Activated CD4-positive, alpha-beta T cell treated with anti-CD3 and anti-CD28 coated beads, Interleukin-2, amount 10 ng/mL, durations not matched to agents 7 days and 5 days (primary cell): Measurements from ENCODE around the gene CDK5RAP2. TPM values are rescaled to one million over a fixed set of nuclear protein-coding genes. Genes with fewer than 3 reads are reported as not detected.

ENCODE experiments used
- CTCF ChIA-PET: fragments of 350-600 bp; sonication (Branson Sonifier 250); formaldehyde crosslinking; loops from one replicate; lab custom pipeline; 2021; ENCODE audit warnings: antibody characterized with exemption; lab: Charles Lee
- POLR2A ChIA-PET: fragments of 350-600 bp; sonication (Branson Sonifier 250); formaldehyde crosslinking; loops from one replicate; lab custom pipeline; 2021; ENCODE audit warnings: antibody characterized with exemption; lab: Charles Lee
- DNase-seq: peaks from one replicate; pipeline ENCODE4 v3.0.0-alpha.2; 2020
- H3K27ac Mint-ChIP-seq: one replicate; pipeline ENCODE4 v1.8.0; 2021; ENCODE audit warnings: mild to moderate bottlenecking, moderate library complexity, mixed read lengths
- H3K27me3 Mint-ChIP-seq: one replicate; pipeline ENCODE4 v1.8.0; 2021; ENCODE audit warnings: mixed read lengths
- H3K36me3 Mint-ChIP-seq: one replicate; pipeline ENCODE4 v1.8.0; 2021; ENCODE audit warnings: low read depth, mixed read lengths
- H3K4me1 Mint-ChIP-seq: one replicate; pipeline ENCODE4 v1.8.0; 2021; ENCODE audit warnings: mixed read lengths
- H3K4me3 Mint-ChIP-seq: one replicate; pipeline ENCODE4 v1.8.0; 2021; ENCODE audit warnings: mild to moderate bottlenecking, moderate library complexity, mixed read lengths
- H3K9me3 Mint-ChIP-seq: one replicate; pipeline ENCODE4 v1.8.0; 2021; ENCODE audit warnings: mixed read lengths
- total RNA-seq, 2 experiments: library from RNA; stranded (reverse); gene quantifications; one replicate each; pipeline ENCODE4 v1.2.3, GENCODE V29; 2021

Gene CDK5RAP2
- total RNA-seq, 2 experiments from 2014 or later = 103 to 105 TPM

DNA sequence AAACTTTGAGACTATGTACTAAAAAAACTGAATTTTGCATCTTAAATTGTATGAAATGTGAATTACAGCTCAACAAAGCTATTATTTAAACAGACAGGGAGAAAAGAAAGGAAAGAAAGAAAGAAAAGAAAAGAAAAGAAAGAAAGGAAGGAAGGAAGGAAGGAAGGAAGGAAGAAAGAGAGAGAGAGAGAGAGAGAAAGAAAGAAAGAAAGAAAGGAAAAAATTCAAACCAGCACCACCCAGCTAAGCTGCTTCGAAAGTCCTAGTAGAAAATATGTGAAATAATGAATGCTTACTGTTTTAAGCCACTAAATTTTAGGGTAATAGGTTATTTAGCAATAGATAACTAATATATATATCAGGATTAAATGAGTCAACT lies 31.7 kb upstream of the CDK5RAP2 start:
- peaks cover 3% of the 10 kb centered on the region for H3K36me3 Mint-ChIP-seq
- no peaks in the 10 kb centered on the region for H3K9me3 Mint-ChIP-seq
- no peak for DNase-seq
- no peak overlapping the region for H3K4me3 Mint-ChIP-seq
- ChIA-PET POLR2A (interaction anchor here (0.6 kb wide), 1 partner anchor 244 kb away, joined by 3 read pairs; no protein-coding TSS in a partner anchor), CTCF (interaction anchor here (1.2 to 1.6 kb wide), 2 partner anchors 8 to 18 kb away, joined by 3 to 7 read pairs; no protein-coding TSS in a partner anchor)
- H3K27me3 Mint-ChIP-seq = no peaks in the 10 kb centered on the region
- no peak overlapping the region for H3K27ac Mint-ChIP-seq
- H3K4me1 Mint-ChIP-seq = no peaks in the 10 kb centered on the region

DNA sequence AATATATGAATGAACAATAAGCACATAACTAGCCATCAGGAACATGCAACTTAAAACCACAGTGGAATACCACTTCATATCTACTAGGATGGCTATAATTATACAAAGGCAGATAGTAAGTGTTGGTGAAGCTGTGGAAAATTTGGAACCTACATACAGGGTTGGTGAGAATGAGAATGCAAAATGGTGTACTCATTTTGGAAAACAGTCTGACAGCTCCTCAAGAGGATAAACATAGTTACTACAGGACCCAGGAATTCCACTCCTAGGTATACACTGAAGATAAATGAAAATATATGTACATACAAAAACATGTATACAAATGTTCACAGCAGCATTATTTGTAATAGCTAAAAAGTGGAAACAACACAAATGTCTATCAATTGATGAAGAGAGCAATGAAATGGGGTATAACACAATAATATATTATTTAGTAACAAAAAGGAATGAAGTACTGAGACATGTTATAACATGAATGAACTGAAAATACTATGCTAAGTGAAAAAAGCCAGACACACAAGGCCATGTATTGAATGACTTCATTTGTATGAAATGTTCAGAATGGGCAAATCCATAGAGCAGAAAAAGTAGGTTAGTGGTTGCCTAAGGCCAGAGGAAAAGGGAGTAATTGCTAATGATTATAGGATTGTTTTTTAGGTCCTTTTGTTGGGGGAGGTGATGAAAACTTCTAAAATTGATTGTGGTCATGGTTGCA lies 31.2 kb upstream of the CDK5RAP2 start:
- peaks cover 3% of the 10 kb centered on the region for H3K36me3 Mint-ChIP-seq
- H3K4me1 Mint-ChIP-seq = no peaks in the 10 kb centered on the region
- no peak for DNase-seq
- H3K4me3 Mint-ChIP-seq = no peak overlapping the region
- CTCF ChIA-PET = interaction anchor here (1.2 to 1.6 kb wide), 2 partner anchors 9 to 17 kb away, joined by 3 to 7 read pairs; no protein-coding TSS in a partner anchor
- no peak overlapping the region for H3K27ac Mint-ChIP-seq
- H3K9me3 Mint-ChIP-seq = no peaks in the 10 kb centered on the region
- no peaks in the 10 kb centered on the region for H3K27me3 Mint-ChIP-seq
- POLR2A ChIA-PET = interaction anchor here (0.6 kb wide), 1 partner anchor 244 kb away, joined by 3 read pairs; no protein-coding TSS in a partner anchor

DNA sequence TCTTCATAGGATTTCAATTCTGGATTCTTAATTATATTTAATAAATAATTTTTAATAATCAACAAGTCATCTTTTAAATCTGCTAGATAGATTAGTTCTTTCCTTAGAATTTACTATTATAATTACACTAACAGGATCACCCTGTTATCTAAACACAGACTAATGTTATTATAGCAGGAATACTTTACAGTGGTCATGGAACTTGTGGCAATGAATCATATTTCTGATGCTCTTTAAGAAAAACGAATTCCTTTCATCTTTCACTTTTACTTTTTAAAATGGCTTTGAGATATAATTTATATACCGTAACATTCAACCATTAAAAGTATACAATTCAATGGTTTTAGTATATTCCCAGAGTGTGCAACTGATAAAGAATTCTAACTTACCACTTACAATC lies 29.7 kb upstream of the CDK5RAP2 start:
- H3K27me3 Mint-ChIP-seq = no peaks in the 10 kb centered on the region
- no peaks in the 10 kb centered on the region for H3K9me3 Mint-ChIP-seq
- ChIA-PET POLR2A (no interaction called here), CTCF (no interaction called here)
- H3K4me1 Mint-ChIP-seq = no peaks in the 10 kb centered on the region
- no peak overlapping the region for H3K4me3 Mint-ChIP-seq
- DNase-seq = no peak
- H3K27ac Mint-ChIP-seq = no peak overlapping the region
- peaks cover 6% of the 10 kb centered on the region for H3K36me3 Mint-ChIP-seq

DNA sequence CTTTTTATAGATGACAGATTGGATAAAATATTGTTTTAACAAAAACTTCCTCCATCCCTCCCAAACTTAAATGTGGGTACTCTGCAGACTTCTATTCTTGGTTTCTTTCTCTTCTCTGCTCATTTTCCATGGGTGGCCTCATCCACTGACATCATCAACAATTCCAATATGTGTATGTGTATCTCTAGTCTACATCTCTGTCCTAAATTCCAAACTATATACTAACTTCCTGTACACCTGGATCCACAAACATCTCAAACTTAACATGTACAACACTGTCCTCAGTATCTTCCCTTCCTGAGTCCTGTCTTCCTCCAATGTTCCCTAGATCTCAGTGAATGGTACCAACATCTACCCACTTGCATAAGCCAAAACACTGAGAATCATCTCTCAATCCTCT lies 28.5 kb upstream of the CDK5RAP2 start:
- H3K27ac Mint-ChIP-seq = no peak overlapping the region
- H3K36me3 Mint-ChIP-seq = peaks cover 6% of the 10 kb centered on the region
- no peak for DNase-seq

DNA sequence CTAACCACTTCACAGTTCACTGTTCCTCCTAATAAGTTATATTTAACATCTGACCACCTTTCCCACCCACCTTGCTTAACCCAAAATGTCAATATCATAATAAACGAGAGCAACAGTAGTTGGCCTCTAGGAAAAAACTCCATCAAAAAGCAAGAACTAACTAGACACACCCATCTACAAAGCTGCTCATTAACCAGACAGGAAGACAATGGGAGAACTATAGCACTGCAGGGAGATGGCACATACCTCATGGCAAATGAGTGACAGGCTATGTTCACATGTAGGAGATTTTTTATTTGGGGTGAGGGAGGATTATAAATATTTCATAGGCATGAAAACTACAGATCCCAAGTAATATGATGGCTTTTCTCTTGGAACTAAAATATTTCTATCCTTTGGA lies 23.6 kb upstream of the CDK5RAP2 start:
- no peak for DNase-seq
- Mint-ChIP-seq H3K27ac (no peak overlapping the region), H3K36me3 (peaks cover 6% of the 10 kb centered on the region), H3K4me1 (peaks cover 2% of the 10 kb centered on the region), H3K9me3 (no peaks in the 10 kb centered on the region), H3K4me3 (no peak overlapping the region), H3K27me3 (no peaks in the 10 kb centered on the region)
- CTCF ChIA-PET = interaction anchor here (0.7 kb wide), 1 partner anchor 9 kb away, joined by 3 read pairs; no protein-coding TSS in a partner anchor
- POLR2A ChIA-PET = no interaction called here

More for the DNA sequence above, 28.5 kb upstream of the CDK5RAP2 start:
- POLR2A ChIA-PET = no interaction called here
- Mint-ChIP-seq H3K9me3 (no peaks in the 10 kb centered on the region), H3K4me3 (no peak overlapping the region), H3K4me1 (no peaks in the 10 kb centered on the region), H3K27me3 (no peaks in the 10 kb centered on the region)
- CTCF ChIA-PET = interaction anchor here (1.0 kb wide), 1 partner anchor 26 kb away, joined by 5 read pairs; no protein-coding TSS in a partner anchor

DNA sequence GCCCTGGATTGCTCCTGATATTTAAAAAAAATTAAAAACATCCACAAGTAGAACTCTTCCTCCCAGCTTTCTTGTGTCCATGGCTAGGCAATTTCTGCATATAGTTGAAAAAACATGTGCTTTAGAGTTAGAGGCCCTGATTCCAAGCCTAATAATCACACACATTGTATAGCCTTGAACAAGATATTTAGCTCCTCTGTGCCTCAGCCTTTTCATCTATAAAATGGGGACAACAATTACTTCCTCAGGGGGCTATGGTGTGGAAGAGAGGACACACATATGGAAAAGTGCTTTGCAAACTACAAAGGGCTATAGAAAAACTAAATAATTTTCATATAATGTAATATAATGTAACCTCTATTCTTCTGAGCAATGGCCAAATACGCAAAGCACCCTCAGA lies 23.0 kb upstream of the CDK5RAP2 start:
- Mint-ChIP-seq H3K9me3 (no peaks in the 10 kb centered on the region), H3K27me3 (no peaks in the 10 kb centered on the region), H3K27ac (no peak overlapping the region), H3K36me3 (peaks cover 6% of the 10 kb centered on the region), H3K4me3 (no peak overlapping the region), H3K4me1 (peaks cover 2% of the 10 kb centered on the region)
- CTCF ChIA-PET = interaction anchor here (0.7 kb wide), 1 partner anchor 10 kb away, joined by 3 read pairs; no protein-coding TSS in a partner anchor
- no peak for DNase-seq
- POLR2A ChIA-PET = no interaction called here

DNA sequence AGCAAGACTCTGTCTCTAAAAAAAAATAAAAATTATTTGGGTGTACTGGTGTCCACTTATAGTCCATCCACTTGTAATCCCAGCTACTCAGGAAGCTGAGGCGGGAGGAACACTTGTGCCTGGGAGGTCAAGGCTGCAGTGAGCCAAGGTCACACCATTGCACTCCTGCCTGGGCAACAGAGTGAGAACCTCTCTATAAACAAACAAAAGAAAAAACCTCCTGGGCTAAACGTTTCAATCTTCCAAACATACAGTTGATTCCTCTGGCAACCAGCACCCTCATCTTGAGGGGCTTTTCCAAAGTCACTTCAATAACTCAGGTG lies 13.9 kb upstream of the CDK5RAP2 start:
- no peak overlapping the region for H3K4me3 Mint-ChIP-seq
- H3K27ac Mint-ChIP-seq = no peak overlapping the region
- ChIA-PET CTCF (interaction anchor here (0.6 to 2.0 kb wide), 3 partner anchors 12 to 620 kb away, joined by 3 to 7 read pairs (median 4); no protein-coding TSS in a partner anchor), POLR2A (no interaction called here)
- H3K4me1 Mint-ChIP-seq = peaks cover 1% of the 10 kb centered on the region
- no peaks in the 10 kb centered on the region for H3K9me3 Mint-ChIP-seq
- no peaks in the 10 kb centered on the region for H3K36me3 Mint-ChIP-seq
- no peak for DNase-seq
- H3K27me3 Mint-ChIP-seq = no peaks in the 10 kb centered on the region

DNA sequence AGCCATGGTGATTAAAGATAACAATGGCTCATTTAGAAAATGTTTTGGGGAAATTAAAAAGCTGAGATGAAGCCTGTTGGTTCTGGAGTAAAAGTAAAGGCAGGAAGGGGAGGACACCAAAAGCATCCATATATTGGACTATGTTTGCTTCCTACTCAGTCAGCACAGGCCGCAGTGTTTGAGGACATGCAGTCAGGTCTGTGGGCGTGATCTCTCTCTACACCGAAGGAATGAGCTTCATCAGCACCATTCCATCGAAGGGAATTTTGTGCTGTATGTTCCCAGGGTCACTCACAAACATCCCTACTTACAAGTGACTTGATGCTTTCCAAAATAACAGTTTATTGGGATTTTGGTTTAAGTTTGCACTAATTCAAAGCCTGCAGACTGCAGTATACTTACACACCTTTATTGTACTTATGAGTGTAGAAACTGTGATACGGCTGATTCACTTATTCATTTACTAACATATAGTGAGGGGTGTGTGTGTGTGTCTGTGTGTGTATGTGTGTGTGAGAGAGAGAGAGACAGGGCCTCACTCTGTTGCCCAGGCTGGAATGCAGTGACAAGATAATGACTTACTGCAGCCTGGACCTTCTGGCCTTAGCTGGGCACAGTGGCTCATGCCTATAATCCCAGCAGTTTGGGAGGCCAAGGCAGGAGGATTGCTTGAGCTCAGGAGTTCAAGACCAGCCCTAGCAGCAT lies 13.4 kb upstream of the CDK5RAP2 start:
- Mint-ChIP-seq H3K27me3 (no peaks in the 10 kb centered on the region), H3K36me3 (no peaks in the 10 kb centered on the region), H3K4me1 (no peaks in the 10 kb centered on the region), H3K27ac (no peak overlapping the region), H3K9me3 (no peaks in the 10 kb centered on the region), H3K4me3 (no peak overlapping the region)
- no peak for DNase-seq
- POLR2A ChIA-PET = no interaction called here
- CTCF ChIA-PET = interaction anchor here (0.6 to 2.0 kb wide), 2 partner anchors 18 to 619 kb away, joined by 3 to 7 read pairs; no protein-coding TSS in a partner anchor

DNA sequence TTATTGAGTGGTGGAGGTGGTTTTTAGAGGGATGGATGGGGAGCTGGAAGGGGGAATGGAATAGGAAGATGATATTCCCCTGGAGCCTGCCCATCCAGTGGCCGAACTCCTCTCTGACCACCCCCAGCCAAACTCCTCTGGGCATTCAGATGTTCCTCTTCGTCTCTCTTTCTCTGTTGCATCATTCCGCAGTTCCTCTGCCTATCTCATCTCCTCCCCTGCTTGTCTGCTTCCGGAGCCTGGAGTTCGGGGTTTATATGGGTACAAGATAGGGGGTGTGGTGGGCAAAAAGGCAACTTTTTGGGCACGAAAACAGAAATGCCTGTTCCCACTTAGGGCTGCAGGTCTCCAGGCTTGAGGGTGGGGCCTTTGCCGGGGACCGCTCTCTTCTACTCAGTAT lies 12.2 kb upstream of the CDK5RAP2 start:
- Mint-ChIP-seq H3K4me3 (no peak overlapping the region), H3K27me3 (peaks cover 2% of the 10 kb centered on the region), H3K9me3 (no peaks in the 10 kb centered on the region), H3K4me1 (no peaks in the 10 kb centered on the region), H3K36me3 (no peaks in the 10 kb centered on the region), H3K27ac (no peak overlapping the region)
- DNase-seq = no peak
- CTCF ChIA-PET = interaction anchor here (0.6 kb wide), 1 partner anchor 173 kb away, joined by 3 read pairs; no protein-coding TSS in a partner anchor
- POLR2A ChIA-PET = no interaction called here

DNA sequence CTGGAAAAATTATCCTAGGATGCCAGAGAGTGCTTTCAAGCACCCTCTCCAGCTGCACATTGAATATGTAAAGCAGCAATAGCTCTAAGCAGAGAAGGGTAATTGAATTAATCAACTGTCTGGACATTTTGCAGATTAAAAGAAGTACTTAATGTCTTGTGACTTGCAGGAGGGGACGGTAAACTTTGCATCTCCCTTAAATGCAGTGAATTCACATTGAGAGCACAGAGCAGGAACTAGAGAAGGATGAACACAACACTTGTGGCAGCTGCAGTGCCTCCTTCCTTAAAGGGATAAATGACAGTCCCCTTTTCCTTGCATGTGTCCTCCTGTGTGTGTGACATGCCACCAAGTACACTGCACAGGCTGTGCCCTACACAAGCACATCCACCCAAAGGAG lies 7.4 kb upstream of the CDK5RAP2 start:
- no peak for DNase-seq
- H3K9me3 Mint-ChIP-seq = no peaks in the 10 kb centered on the region
- ChIA-PET POLR2A (no interaction called here), CTCF (interaction anchor here (1.5 kb wide), 1 partner anchor 42 kb away, joined by 3 read pairs; no protein-coding TSS in a partner anchor)
- no peaks in the 10 kb centered on the region for H3K36me3 Mint-ChIP-seq
- H3K4me3 Mint-ChIP-seq = no peak overlapping the region
- peaks cover 3% of the 10 kb centered on the region for H3K27me3 Mint-ChIP-seq
- H3K4me1 Mint-ChIP-seq = peaks cover 16% of the 10 kb centered on the region
- H3K27ac Mint-ChIP-seq = no peak overlapping the region

DNA sequence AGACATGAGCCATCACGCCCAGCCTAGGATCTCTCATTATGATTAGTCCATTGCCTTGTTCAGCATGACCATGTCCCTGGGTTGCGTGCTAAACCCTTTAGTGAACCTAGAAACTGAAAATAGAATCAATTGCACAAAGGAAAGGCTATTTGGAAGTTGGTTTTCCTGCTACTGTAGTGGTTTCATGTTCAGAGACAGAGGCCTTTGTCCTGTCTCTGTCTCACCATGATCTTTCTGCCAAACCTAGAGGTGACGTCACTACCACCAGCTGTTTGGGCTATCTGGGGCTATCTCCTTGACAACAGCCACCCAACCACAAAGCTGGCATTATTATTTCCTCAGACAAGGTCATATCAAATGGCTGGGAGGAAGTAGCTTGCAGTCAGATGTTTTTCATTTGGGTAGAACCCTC lies 4.0 kb upstream of the CDK5RAP2 start:
- Mint-ChIP-seq H3K27me3 (peaks cover 3% of the 10 kb centered on the region), H3K4me3 (no peak overlapping the region), H3K9me3 (peaks cover 9% of the 10 kb centered on the region), H3K27ac (no peak overlapping the region), H3K36me3 (peaks cover 22% of the 10 kb centered on the region), H3K4me1 (peaks cover 40% of the 10 kb centered on the region)
- POLR2A ChIA-PET = no interaction called here
- DNase-seq = peak; percentile 57
- CTCF ChIA-PET = interaction anchor here (0.6 kb wide), 2 partner anchors 38 to 883 kb away, joined by 3 to 5 read pairs; no protein-coding TSS in a partner anchor

DNA sequence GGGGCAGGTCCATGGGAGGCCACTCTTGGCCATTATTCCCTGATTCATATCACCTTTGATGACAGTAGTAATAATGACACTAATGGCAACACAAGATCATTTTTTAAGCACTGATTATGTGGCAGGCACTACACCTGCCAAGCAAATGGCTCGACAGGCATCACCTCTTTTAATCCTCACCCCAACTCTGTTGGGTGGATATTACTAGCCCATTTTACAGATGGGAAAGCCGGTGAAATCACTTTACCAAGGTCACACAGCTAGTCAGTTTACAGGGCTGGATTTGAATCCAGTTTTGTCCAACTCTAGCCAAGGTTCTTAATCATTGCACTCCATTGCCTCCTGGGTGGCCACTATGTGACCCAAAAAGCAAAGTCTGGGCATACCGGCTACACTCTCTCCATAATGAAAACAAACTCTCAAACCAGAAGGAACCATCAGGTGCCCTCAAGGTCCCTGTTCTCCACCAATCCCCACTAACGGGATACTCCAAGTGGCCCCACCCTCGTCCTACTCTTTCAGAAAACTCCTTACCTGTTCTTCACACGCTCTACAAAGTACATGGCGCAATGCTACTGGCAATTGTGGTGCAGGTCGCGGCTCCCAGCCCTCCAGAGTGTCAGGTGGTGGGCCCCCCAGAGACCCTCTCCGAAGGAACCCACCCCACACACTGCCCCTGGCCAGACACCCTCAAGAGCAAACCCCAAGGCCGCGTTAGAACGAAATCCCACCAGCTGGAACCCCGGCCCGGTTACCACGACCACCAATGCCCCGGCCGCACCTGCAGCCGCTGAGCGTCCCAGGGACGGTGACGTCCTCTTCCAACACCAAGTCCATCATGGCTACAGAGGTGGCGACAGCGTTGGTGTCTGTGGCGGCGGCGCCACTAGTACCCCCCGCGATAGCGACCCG lies 572 bp downstream of the CDK5RAP2 start:
- no peaks in the 10 kb centered on the region for H3K27me3 Mint-ChIP-seq
- DNase-seq = peak; percentile 15
- peaks cover 66% of the 10 kb centered on the region for H3K4me1 Mint-ChIP-seq
- H3K4me3 Mint-ChIP-seq = peak overlapping the region; percentile 97
- CTCF ChIA-PET = interaction anchor here (1.9 kb wide), 1 partner anchor 10 kb away, joined by 4 read pairs; no protein-coding TSS in a partner anchor
- POLR2A ChIA-PET = no interaction called here
- peaks cover 39% of the 10 kb centered on the region for H3K36me3 Mint-ChIP-seq
- H3K9me3 Mint-ChIP-seq = peaks cover 9% of the 10 kb centered on the region
- peak overlapping the region; percentile 97 for H3K27ac Mint-ChIP-seq
